DOHH2 (cell line): ENCODE results near the gene GGA1.

ENCODE experiments used
- H3F3A ChIP-seq: fragments of 200-600 bp; sonication (generic), shearing (Covaris generic); 2 replicates; pipeline ENCODE4 v1.6.0; 2016; ENCODE audit warnings: antibody characterized with exemption, mild to moderate bottlenecking; ENCODE audit not compliant: control insufficient read depth, insufficient read depth
- H3K27ac ChIP-seq: fragments of 200-600 bp; sonication (generic); 2 replicates; pipeline ENCODE4 v1.5.1; 2014; ENCODE audit warnings: low read depth, mild to moderate bottlenecking, low read length, moderate library complexity
- H3K27me3 ChIP-seq: fragments of 200-600 bp; sonication (generic); 2 replicates; pipeline ENCODE4 v1.6.1; 2014; ENCODE audit warnings: mild to moderate bottlenecking, low read length, mixed read lengths; ENCODE audit not compliant: control insufficient read depth
- H3K36me3 ChIP-seq: fragments of 200-600 bp; sonication (generic); 2 replicates; pipeline ENCODE4 v1.6.1; 2014; ENCODE audit warnings: mild to moderate bottlenecking, low read length, moderate library complexity, mixed read lengths; ENCODE audit not compliant: control insufficient read depth
- H3K4me1 ChIP-seq: fragments of 200-600 bp; sonication (generic); 2 replicates; pipeline ENCODE4 v1.6.1; 2014; ENCODE audit warnings: mild to moderate bottlenecking, low read length, mixed read lengths; ENCODE audit not compliant: control insufficient read depth
- H3K4me2 ChIP-seq: fragments of 200-600 bp; sonication (generic); 2 replicates; pipeline ENCODE4 v1.6.0; 2014; ENCODE audit warnings: mild to moderate bottlenecking, low read length, moderate library complexity
- H3K4me3 ChIP-seq: fragments of 200-600 bp; sonication (generic); 2 replicates; pipeline ENCODE4 v1.5.1; 2014; ENCODE audit warnings: mild to moderate bottlenecking, low read length, mixed read lengths
- H3K79me2 ChIP-seq: fragments of 200-600 bp; sonication (generic); 2 replicates; pipeline ENCODE4 v1.6.1; 2014; ENCODE audit warnings: mild to moderate bottlenecking, low read length, mixed read lengths; ENCODE audit not compliant: control insufficient read depth
- H3K9me2 ChIP-seq: fragments of 200-600 bp; sonication (generic); replicated peaks from 2 replicates; pipeline ENCODE4 v1.6.1; 2014; ENCODE audit warnings: mild to moderate bottlenecking, low read length, mixed read lengths; ENCODE audit not compliant: control insufficient read depth
- H3K9me3 ChIP-seq: fragments of 200-600 bp; sonication (generic); 2 replicates; pipeline ENCODE4 v1.6.1; 2014; ENCODE audit warnings: antibody characterized with exemption, low read length, mixed read lengths; ENCODE audit not compliant: control insufficient read depth, insufficient read depth
- H4K20me1 ChIP-seq: fragments of 200-600 bp; sonication (generic); 2 replicates; pipeline ENCODE4 v1.6.0; 2014; ENCODE audit warnings: low read depth, mild to moderate bottlenecking, antibody characterized with exemption, low read length, moderate library complexity; ENCODE audit not compliant: control insufficient read depth, insufficient read depth
- CTCF ChIP-seq: fragments of 200-600 bp; sonication (generic); IDR thresholded peaks from one replicate; pipeline ENCODE4 v1.5.1; 2014; ENCODE audit warnings: antibody characterized with exemption, mild to moderate bottlenecking, low read depth, low read length; ENCODE audit not compliant: poor library complexity, severe bottlenecking
- EZH2phosphoT487 ChIP-seq: fragments of 200-600 bp; sonication (generic); IDR thresholded peaks from 2 replicates; pipeline ENCODE4 v1.6.1; 2017; ENCODE audit warnings: borderline replicate concordance, mild to moderate bottlenecking, antibody characterized with exemption, low read length, moderate library complexity, mixed read lengths

GGA1 gene

GRCh38 chr22:37659066-37659896 is 50.6 kb downstream of the GGA1 start:
- H3K79me2 ChIP-seq: peaks cover 60% of the 10 kb centered on the region
- no peak for TF ChIP-seq EZH2phosphoT487
- TF ChIP-seq CTCF: no peak
- H3K4me2 ChIP-seq: peak overlapping the region; percentile 99
- peaks cover 14% of the 10 kb centered on the region for H3F3A ChIP-seq
- peak overlapping the region; percentile 90 for H3K4me3 ChIP-seq
- H3K36me3 ChIP-seq: peaks cover 35% of the 10 kb centered on the region
- no peaks in the 10 kb centered on the region for H3K9me3 ChIP-seq
- H3K27ac ChIP-seq: peak overlapping the region; percentile 55
- peaks cover 42% of the 10 kb centered on the region for H3K4me1 ChIP-seq
- no peaks in the 10 kb centered on the region for H3K27me3 ChIP-seq
- H4K20me1 ChIP-seq: peaks cover 33% of the 10 kb centered on the region
- no peaks in the 10 kb centered on the region for H3K9me2 ChIP-seq

DNA sequence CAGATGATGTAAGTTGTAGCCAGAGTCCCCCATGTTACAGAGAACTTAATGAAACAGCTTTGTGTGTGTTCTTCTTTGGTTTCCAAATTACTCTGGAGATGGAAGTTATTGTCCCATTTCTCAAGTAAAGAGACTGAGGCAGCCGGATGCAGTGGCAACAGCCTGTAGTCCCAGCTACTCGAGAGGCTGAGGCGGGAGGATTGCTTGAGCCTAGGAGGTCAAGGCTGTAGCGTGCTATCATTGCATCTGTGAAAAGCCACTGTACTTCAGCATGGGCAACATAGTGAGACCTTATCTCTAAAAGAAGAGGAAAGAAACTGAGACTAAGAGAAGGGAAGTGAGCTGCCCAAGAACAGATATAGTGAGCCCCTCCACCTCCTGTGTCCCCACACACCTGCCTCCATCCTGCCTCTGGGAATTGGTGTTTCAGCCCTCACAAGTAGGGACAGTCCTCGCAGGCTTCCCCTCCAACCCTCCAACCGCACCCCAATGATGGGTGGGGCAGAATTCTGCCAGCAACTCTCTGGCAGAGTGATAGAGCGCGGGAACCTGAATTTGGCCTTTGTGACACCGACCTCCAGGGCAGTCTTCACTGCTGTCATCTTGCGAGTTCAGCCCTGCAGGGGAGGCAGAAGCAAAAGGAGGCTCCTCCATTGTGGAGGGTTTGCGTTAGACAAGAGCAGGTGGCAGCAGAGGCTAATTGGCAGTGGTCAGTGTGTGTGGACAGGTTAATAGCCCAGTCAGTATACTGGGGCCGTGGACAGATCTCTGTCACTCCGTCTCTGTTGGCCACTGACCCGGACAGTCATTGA is 51.5 kb downstream of the GGA1 start:
- Histone ChIP-seq H3K4me1 (peaks cover 42% of the 10 kb centered on the region), H3F3A (peaks cover 14% of the 10 kb centered on the region), H3K79me2 (peaks cover 69% of the 10 kb centered on the region), H3K36me3 (peaks cover 44% of the 10 kb centered on the region), H3K4me2 (peak overlapping the region; percentile 81), H4K20me1 (peaks cover 39% of the 10 kb centered on the region), H3K9me2 (no peaks in the 10 kb centered on the region), H3K27ac (peak overlapping the region; percentile 55), H3K27me3 (no peaks in the 10 kb centered on the region), H3K9me3 (no peaks in the 10 kb centered on the region), H3K4me3 (peak overlapping the region; percentile 90)
- no peak for TF ChIP-seq EZH2phosphoT487
- TF ChIP-seq CTCF: no peak

GRCh38 chr22:37660709-37661045 is 52.0 kb downstream of the GGA1 start:
- peaks cover 74% of the 10 kb centered on the region for H3K79me2 ChIP-seq
- H3F3A ChIP-seq: peaks cover 14% of the 10 kb centered on the region
- TF ChIP-seq CTCF (no peak), EZH2phosphoT487 (no peak)
- peaks cover 41% of the 10 kb centered on the region for H3K4me1 ChIP-seq
- H3K27ac ChIP-seq: 0 out of 2 replicates have a peak overlapping the region, but pooled peaks have one; percentile 55
- H3K36me3 ChIP-seq: peaks cover 49% of the 10 kb centered on the region
- peak overlapping the region; percentile 81 for H3K4me2 ChIP-seq
- H4K20me1 ChIP-seq: peaks cover 39% of the 10 kb centered on the region
- no peaks in the 10 kb centered on the region for H3K9me3 ChIP-seq
- H3K4me3 ChIP-seq: peak overlapping the region; percentile 90
- no peaks in the 10 kb centered on the region for H3K27me3 ChIP-seq
- H3K9me2 ChIP-seq: no peaks in the 10 kb centered on the region
